SK-N-MC (cell line): ENCODE measurements around the gene PPP6R2.

Experiments
- EZH2 ChIP-seq: fragments of 200-600 bp; sonication (generic); IDR thresholded peaks from one replicate; pipeline ENCODE4 v1.6.1; 2017; ENCODE audit warnings: antibody characterized with exemption
- FOXP2 ChIP-seq: optimal IDR thresholded peaks from 2 replicates; pipeline ENCODE3; 2011; ENCODE audit warnings: mild to moderate bottlenecking, moderate library complexity; ENCODE audit not compliant: insufficient read depth; ENCODE audit errors: extremely low read length, control extremely low read depth

- no peak for TF ChIP-seq FOXP2
- no peak for TF ChIP-seq EZH2
Measured at GRCh38 chr22:50438305-50439275, 95.5 kb downstream of the PPP6R2 start.
